ENCODE measurements around the gene ARHGEF10L.

DNA sequence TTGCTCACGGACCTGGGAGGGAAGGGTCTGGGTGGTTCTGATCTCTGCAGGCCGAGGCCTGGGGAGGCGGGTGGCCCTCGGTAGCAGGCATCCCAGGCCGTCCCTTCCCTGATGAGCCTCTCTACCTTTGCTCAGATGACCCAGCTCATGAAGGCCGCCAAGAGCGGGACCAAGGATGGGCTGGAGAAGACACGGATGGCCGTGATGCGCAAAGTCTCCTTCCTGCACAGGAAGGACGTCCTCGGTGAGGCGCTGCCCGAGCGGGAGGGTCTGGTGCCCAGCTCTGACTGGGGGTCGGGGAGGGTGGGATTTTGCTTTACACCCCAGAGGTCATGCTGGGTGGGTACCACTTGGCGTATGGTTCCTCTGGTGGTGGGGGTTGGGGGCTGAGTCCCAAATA is 76.5 kb downstream of the ARHGEF10L start:
- TF ChIP-seq, protein P1, sequence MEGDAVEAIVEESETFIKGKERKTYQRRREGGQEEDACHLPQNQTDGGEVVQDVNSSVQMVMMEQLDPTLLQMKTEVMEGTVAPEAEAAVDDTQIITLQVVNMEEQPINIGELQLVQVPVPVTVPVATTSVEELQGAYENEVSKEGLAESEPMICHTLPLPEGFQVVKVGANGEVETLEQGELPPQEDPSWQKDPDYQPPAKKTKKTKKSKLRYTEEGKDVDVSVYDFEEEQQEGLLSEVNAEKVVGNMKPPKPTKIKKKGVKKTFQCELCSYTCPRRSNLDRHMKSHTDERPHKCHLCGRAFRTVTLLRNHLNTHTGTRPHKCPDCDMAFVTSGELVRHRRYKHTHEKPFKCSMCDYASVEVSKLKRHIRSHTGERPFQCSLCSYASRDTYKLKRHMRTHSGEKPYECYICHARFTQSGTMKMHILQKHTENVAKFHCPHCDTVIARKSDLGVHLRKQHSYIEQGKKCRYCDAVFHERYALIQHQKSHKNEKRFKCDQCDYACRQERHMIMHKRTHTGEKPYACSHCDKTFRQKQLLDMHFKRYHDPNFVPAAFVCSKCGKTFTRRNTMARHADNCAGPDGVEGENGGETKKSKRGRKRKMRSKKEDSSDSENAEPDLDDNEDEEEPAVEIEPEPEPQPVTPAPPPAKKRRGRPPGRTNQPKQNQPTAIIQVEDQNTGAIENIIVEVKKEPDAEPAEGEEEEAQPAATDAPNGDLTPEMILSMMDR (IDR thresholded peaks at IDR 0.05) = no peak
- TF ChIP-seq EZH2 (IDR thresholded peaks at IDR 0.05) = no peak

Measured in neural progenitor cell (in vitro differentiated cells).